Endothelial cell of umbilical vein (primary cell): Measurements from ENCODE around the gene SNHG17. TPM values are rescaled to one million over a fixed set of nuclear protein-coding genes. Genes with fewer than 3 reads are reported as not detected.

Source experiments
- Bru-seq: library from RNA; stranded (reverse); fragments of 400-500 nt; gene quantifications from one replicate; lab custom pipeline; 2021; lab: Mats Ljungman, UMichigan
- BruChase-seq, 2 experiments: library from RNA; stranded (reverse); fragments of 400-500 nt; gene quantifications; one replicate each; lab custom pipeline; 2021; lab: Mats Ljungman, UMichigan
- BruUV-seq: library from RNA; stranded (reverse); fragments of 400-500 nt; replicated peaks from 2 replicates; lab custom pipeline; 2021; lab: Mats Ljungman, UMichigan
- CTCF ChIA-PET: fragments of 300-600, 350-600 bp; sonication (Branson Sonifier 250); formaldehyde crosslinking; loops from one replicate; lab custom pipeline; 2021; ENCODE audit warnings: antibody characterized with exemption, inconsistent platforms; lab: Charles Lee
- POLR2A ChIA-PET: fragments of 300-600, 350-600 bp; sonication (Branson Sonifier 250); formaldehyde crosslinking; loops from one replicate; lab custom pipeline; 2021; ENCODE audit warnings: antibody characterized with exemption, inconsistent platforms; lab: Charles Lee
- DNase-seq: peaks from one replicate; pipeline ENCODE4 v3.0.0-alpha.2; 2011; ENCODE audit warnings: low read depth, low spot score
- FAIRE-seq: peaks from 2 replicates; lab custom pipeline; 2011; peaks lifted over from hg19 to GRCh38; lab: Jason Lieb, UNC
- H2AFZ ChIP-seq: 2 replicates; pipeline ENCODE4 v1.6.0; 2012; ENCODE audit warnings: low read depth, low read length, control low read depth, inconsistent platforms
- H3K27ac ChIP-seq: 2 replicates; pipeline ENCODE4 v1.5.1; 2011; ENCODE audit warnings: low read depth, mild to moderate bottlenecking, control low read depth, low read length, moderate library complexity; ENCODE audit not compliant: insufficient read depth
- H3K27me3 ChIP-seq, 2 experiments: 2 replicates each; pipeline versions ENCODE4 v1.6.0 to v1.6.1; 2011; ENCODE audit warnings: low read length in 2 of 2, mixed read lengths in 1 of 2; ENCODE audit not compliant: control insufficient read depth in 2 of 2, insufficient read depth in 2 of 2
- H3K36me3 ChIP-seq, 2 experiments: 2 replicates in 1 of 2; 3 replicates in 1 of 2; pipeline ENCODE4 v1.5.1; 2011; ENCODE audit warnings: low read length in 2 of 2, mild to moderate bottlenecking in 1 of 2, moderate library complexity in 1 of 2; ENCODE audit not compliant: control insufficient read depth in 2 of 2, insufficient read depth in 2 of 2; ENCODE audit errors: extremely low read depth in 1 of 2
- H3K4me1 ChIP-seq: 3 replicates; pipeline ENCODE4 v1.5.1; 2011; ENCODE audit warnings: mild to moderate bottlenecking, low read length; ENCODE audit not compliant: control insufficient read depth, insufficient read depth; ENCODE audit errors: extremely low read depth
- H3K4me2 ChIP-seq: 2 replicates; pipeline ENCODE4 v1.6.1; 2011; ENCODE audit warnings: low read length, control low read depth, mixed read lengths; ENCODE audit not compliant: insufficient read depth
- H3K4me3 ChIP-seq, 3 experiments: fragments of 200-600 bp in 1 of 3; sonication (generic), shearing (Covaris generic) in 1 of 3; replicated peaks in 1 of 3; 2 replicates each; pipeline ENCODE4 v1.5.1; 2011 to 2016; ENCODE audit warnings: control low read depth in 3 of 3, low read length in 3 of 3, mild to moderate bottlenecking in 2 of 3, inconsistent platforms in 1 of 3, low read depth in 1 of 3, moderate library complexity in 1 of 3; ENCODE audit not compliant: insufficient read depth in 1 of 3
- H3K79me2 ChIP-seq: 2 replicates; pipeline ENCODE4 v1.6.0; 2012; ENCODE audit warnings: low read length, inconsistent platforms; ENCODE audit not compliant: control insufficient read depth, insufficient read depth
- H3K9ac ChIP-seq: replicated peaks from 2 replicates; pipeline ENCODE3; 2011; ENCODE audit warnings: low read length, control low read depth; ENCODE audit not compliant: insufficient read depth; ENCODE audit errors: extremely low read depth
- H3K9me1 ChIP-seq: replicated peaks from 3 replicates; pipeline ENCODE4 v1.6.0; 2011; ENCODE audit warnings: mild to moderate bottlenecking, low read length; ENCODE audit not compliant: control insufficient read depth, insufficient read depth; ENCODE audit errors: extremely low read depth
- H3K9me3 ChIP-seq: replicated peaks from 2 replicates; pipeline ENCODE4 v1.5.1; 2012; ENCODE audit warnings: low read length, inconsistent platforms; ENCODE audit not compliant: control insufficient read depth, insufficient read depth
- H4K20me1 ChIP-seq: replicated peaks from 2 replicates; pipeline ENCODE3; 2011; ENCODE audit warnings: mild to moderate bottlenecking, low read length; ENCODE audit not compliant: control insufficient read depth, insufficient read depth; ENCODE audit errors: extremely low read depth
- EZH2 ChIP-seq: IDR thresholded peaks from 2 replicates; pipeline ENCODE4 v1.6.1; 2012; ENCODE audit warnings: borderline replicate concordance, low read depth, mild to moderate bottlenecking, moderate library complexity, low read length, inconsistent platforms; ENCODE audit not compliant: severe bottlenecking
- FOS ChIP-seq: IDR thresholded peaks from 2 replicates; pipeline ENCODE4 v1.6.1; 2011; ENCODE audit warnings: mild to moderate bottlenecking, low read length, moderate library complexity, borderline replicate concordance; ENCODE audit not compliant: insufficient read depth
- GATA2 ChIP-seq: IDR thresholded peaks from 2 replicates; pipeline ENCODE4 v1.7.0; 2011; ENCODE audit warnings: low read depth, mild to moderate bottlenecking, moderate library complexity, mixed read lengths, low read length; ENCODE audit not compliant: insufficient read length, insufficient read depth
- JUN ChIP-seq: IDR thresholded peaks from 2 replicates; pipeline ENCODE4 v1.6.1; 2011; ENCODE audit warnings: borderline replicate concordance, low read depth; ENCODE audit not compliant: insufficient read length, insufficient read depth
- MYC ChIP-seq: IDR thresholded peaks from one replicate; pipeline ENCODE4 v1.6.1; 2011; ENCODE audit warnings: mild to moderate bottlenecking, low read depth, low read length
- POLR2A ChIP-seq: IDR thresholded peaks from 2 replicates; pipeline ENCODE4 v1.6.1; 2012; ENCODE audit warnings: low read depth, mild to moderate bottlenecking, control low read depth, low read length
- POLR2AphosphoS5 ChIP-seq: IDR thresholded peaks from 2 replicates; pipeline ENCODE4 v1.6.1; 2012; ENCODE audit warnings: low read depth, mild to moderate bottlenecking, control low read depth, low read length, moderate library complexity; ENCODE audit not compliant: insufficient read depth
- dilution Hi-C: fragments of 300-500 bp; cut with MboI; formaldehyde crosslinking; loops from one replicate; pipeline ENCODE4 v1.15.0; 2019; ENCODE audit warnings: low sequenced_read_pairs; ENCODE audit not compliant: extremely low pct_ligation_motif_present
- intact Hi-C: fragments of 100-400 bp; cut with micrococcal nuclease; formaldehyde crosslinking; loops from one replicate; pipeline ENCODE4 v1.10.0; 2022
- long read RNA-seq: library from polyadenylated mRNA; stranded (forward); transcript quantifications from one replicate; pipeline ENCODE4 v2.0.0, GENCODE V29; 2021
- polyA minus RNA-seq, 3 experiments: library from RNA; depleted of rRNA, polyadenylated mRNA; stranded (reverse); fragments of >200 nt; gene quantifications; 1 replicate in 1 of 3; 2 replicates in 2 of 3; pipeline ENCODE4 v1.2.3, GENCODE V29; 2011
- polyA plus RNA-seq, 4 experiments: library from polyadenylated mRNA; depleted of rRNA in 3 of 4; stranded (reverse) in 3 of 4; unstranded in 1 of 4; fragments of >200 nt; gene quantifications; 2 replicates each; pipeline versions ENCODE4 v1.2.1 to v1.2.3, GENCODE V29; 2011 to 2012; ENCODE audit warnings: missing spikeins in 1 of 4
- total RNA-seq: library from RNA; stranded (reverse); gene quantifications from 2 replicates; pipeline ENCODE4 v1.2.3, GENCODE V29; 2021
- TF ChIP-seq, protein P1 (sequence below): IDR thresholded peaks from 2 replicates; pipeline ENCODE4 v1.6.1; 2011; ENCODE audit not compliant: insufficient read depth, insufficient read length
- TF ChIP-seq, protein P2 (sequence below), 2 donors: IDR thresholded peaks; 1 replicate in 1 of 2; 2 replicates in 1 of 2; pipeline ENCODE4 v1.5.1; 2011; ENCODE audit warnings: low read length in 2 of 2, mild to moderate bottlenecking in 2 of 2, moderate library complexity in 2 of 2, control low read depth in 1 of 2, inconsistent platforms in 1 of 2, low read depth in 1 of 2; ENCODE audit not compliant: insufficient read depth in 1 of 2; ENCODE audit errors: extremely low read depth in 1 of 2

SNHG17 gene
- 39.6 and 94.0 TPM in 2 replicates for total RNA-seq
- 33.2 and 39.4 TPM in 2 replicates for polyA plus RNA-seq
- 36.8 and 39.9 TPM in 2 replicates for polyA plus RNA-seq (2011; cell fraction: cytosol; rRNA removed)
- polyA plus RNA-seq (2011; cell fraction: nucleus; rRNA removed): 94.5 and 98.9 TPM in 2 replicates
- polyA plus RNA-seq (2012): 32.0 and 34.1 TPM in 2 replicates
- 18.6 and 19.1 TPM in 2 replicates for polyA minus RNA-seq
- polyA minus RNA-seq (2011; cell fraction: cytosol; rRNA and poly(A)+ RNA removed): 46.9 TPM
- polyA minus RNA-seq (2011; cell fraction: nucleus; rRNA and poly(A)+ RNA removed): 23.9 and 29.1 TPM in 2 replicates
- percentile 96 among the genes with signal in this experiment for Bru-seq, nascent RNA
- BruChase-seq, experiment 1, labeled RNA remaining after a 6-hour chase: percentile 89 among the genes with signal in this experiment
- BruChase-seq, experiment 2, labeled RNA remaining after a 2-hour chase: percentile 89 among the genes with signal in this experiment
- long read RNA-seq, partial matches to known transcripts: 2 of 46 reads
- long read RNA-seq, other reads (novel, unspliced or antisense): 43 of 46 reads

DNA sequence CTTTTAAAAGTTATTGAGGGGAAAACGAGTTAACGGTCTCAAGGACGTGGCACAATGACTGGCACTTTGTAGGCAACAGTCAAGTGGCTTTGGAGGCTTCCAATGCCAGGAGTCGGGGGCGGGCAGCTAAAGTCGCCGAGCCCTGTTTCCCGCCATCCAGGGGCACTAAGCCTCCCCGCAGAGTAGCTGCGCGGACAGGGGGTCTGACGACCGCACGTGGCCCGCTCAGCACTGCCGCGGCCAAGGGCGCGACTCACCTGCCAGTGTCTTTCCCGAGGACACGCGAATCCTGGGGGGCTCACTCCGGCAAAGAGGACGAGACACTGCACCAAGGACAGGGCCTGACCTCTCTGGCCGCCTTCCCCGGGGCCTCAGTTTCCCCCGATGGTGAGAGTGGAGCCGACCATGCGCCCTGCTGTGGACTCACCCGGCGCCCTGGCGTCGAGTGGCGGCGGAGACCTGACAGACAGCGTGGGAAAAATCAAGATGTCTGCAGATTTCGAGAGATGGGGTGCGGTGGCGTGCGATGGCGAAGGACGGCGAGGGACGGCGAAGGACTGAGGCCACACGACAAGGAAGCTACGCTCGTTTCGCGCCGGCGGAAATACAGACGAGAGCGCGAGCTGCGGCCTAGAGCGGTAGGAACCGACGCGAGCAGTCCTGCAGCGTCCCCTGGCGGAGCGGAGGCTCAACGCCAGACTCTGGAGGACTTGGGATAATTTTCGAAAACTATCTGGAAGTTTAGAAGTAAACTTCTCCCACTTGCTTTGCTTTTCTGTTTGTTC lies at the start of gene SNHG17:
TSS of gene SNHG17 (minus strand) at position 559 of the 785 bp plus-strand sequence.
- no peaks in the 10 kb centered on the region for H3K9me1 ChIP-seq
- H3K27me3 ChIP-seq: peaks cover 0 to 2% of the 10 kb centered on the region in 2 experiments
- peak; percentile 94 for FAIRE-seq
- H3K4me3 ChIP-seq: peak within 1 kb of the TSS; percentile 70 to 84 (median 77)
- ChIA-PET POLR2A (interaction anchor here (1.0 to 2.1 kb wide), 5 partner anchors 9 to 50 kb away, joined by 3 to 40 read pairs (median 6); partner anchors contain the start of gene RALGAPB), CTCF (interaction anchor here (0.7 to 5.8 kb wide), 16 partner anchors 8 to 62 kb away, joined by 3 to 106 read pairs (median 4); partner anchors contain the start of gene RALGAPB)
- intact Hi-C loops: loop anchor here (1.0 kb wide), 2 partner anchors 11 to 37 kb away; partner anchors contain the start of gene RALGAPB
- H3K79me2 ChIP-seq: peaks cover 47% of the 10 kb centered on the region
- dilution Hi-C loops: no loop called here
- peak; percentile 89 for DNase-seq
- peaks cover 10 to 23% of the 10 kb centered on the region in 2 experiments for H3K36me3 ChIP-seq
- H4K20me1 ChIP-seq: no peaks in the 10 kb centered on the region
- no peaks in the 10 kb centered on the region for H3K9me3 ChIP-seq
- peaks cover 18% of the 10 kb centered on the region for H3K4me1 ChIP-seq
- TSS peak; percentile 68 for BruUV-seq
- peak within 1 kb of the TSS; percentile 81 for H3K9ac ChIP-seq
- peak within 1 kb of the TSS; percentile 94 for H3K4me2 ChIP-seq
- H2AFZ ChIP-seq: peak within 1 kb of the TSS; percentile 2
- peak within 1 kb of the TSS; percentile 14 for H3K27ac ChIP-seq
- TF ChIP-seq JUN (no peak), EZH2 (no peak), POLR2AphosphoS5 (peak; percentile 98), POLR2A (peak; percentile 96), FOS (no peak), GATA2 (no peak), MYC (peak; percentile 96)
- TF ChIP-seq, protein P1, sequence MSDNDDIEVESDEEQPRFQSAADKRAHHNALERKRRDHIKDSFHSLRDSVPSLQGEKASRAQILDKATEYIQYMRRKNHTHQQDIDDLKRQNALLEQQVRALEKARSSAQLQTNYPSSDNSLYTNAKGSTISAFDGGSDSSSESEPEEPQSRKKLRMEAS: peak; percentile 81
- TF ChIP-seq, protein P2, sequence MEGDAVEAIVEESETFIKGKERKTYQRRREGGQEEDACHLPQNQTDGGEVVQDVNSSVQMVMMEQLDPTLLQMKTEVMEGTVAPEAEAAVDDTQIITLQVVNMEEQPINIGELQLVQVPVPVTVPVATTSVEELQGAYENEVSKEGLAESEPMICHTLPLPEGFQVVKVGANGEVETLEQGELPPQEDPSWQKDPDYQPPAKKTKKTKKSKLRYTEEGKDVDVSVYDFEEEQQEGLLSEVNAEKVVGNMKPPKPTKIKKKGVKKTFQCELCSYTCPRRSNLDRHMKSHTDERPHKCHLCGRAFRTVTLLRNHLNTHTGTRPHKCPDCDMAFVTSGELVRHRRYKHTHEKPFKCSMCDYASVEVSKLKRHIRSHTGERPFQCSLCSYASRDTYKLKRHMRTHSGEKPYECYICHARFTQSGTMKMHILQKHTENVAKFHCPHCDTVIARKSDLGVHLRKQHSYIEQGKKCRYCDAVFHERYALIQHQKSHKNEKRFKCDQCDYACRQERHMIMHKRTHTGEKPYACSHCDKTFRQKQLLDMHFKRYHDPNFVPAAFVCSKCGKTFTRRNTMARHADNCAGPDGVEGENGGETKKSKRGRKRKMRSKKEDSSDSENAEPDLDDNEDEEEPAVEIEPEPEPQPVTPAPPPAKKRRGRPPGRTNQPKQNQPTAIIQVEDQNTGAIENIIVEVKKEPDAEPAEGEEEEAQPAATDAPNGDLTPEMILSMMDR (IDR thresholded peaks at IDR 0.05; ENCODE audit: extremely low read depth in 1 of 2, insufficient read depth in 1 of 2, low read depth in 1 of 2, low read length in 2 of 2): peak; percentile 100
